NK-92 treated with Interleukin-12 subunit alpha and Interleukin-12 subunit beta, amount 100 ng/mL, for 24 hours (cell line): ENCODE results near the gene FBN1.

Source experiments
- DNase-seq: peaks from one replicate; lab custom pipeline; 2025; lab: John Stamatoyannopoulos, UW

The FBN1 gene

GRCh38 chr15:48426941-48427340 lies 218.6 kb downstream of the FBN1 start:
- DNase-seq, result no peak

GRCh38 chr15:48426044-48426443 lies 219.5 kb downstream of the FBN1 start:
- DNase-seq, result no peak

GRCh38 chr15:48425051-48425450 lies 220.5 kb downstream of the FBN1 start:
- DNase-seq, result no peak

- no peak for DNase-seq
Measured at GRCh38 chr15:48423896-48424475, 221.5 kb downstream of the FBN1 start.

GRCh38 chr15:48423342-48423741 lies 222.2 kb downstream of the FBN1 start:
- DNase-seq, result no peak

GRCh38 chr15:48422401-48422800 lies 223.1 kb downstream of the FBN1 start:
- no peak for DNase-seq

GRCh38 chr15:48421362-48421761 lies 224.1 kb downstream of the FBN1 start:
- no peak for DNase-seq

- no peak for DNase-seq
Measured at GRCh38 chr15:48419896-48420295, 225.6 kb downstream of the FBN1 start.

- DNase-seq, result no peak
Measured at GRCh38 chr15:48418343-48418742, 227.2 kb downstream of the FBN1 start.

GRCh38 chr15:48416301-48416700 lies 229.2 kb downstream of the FBN1 start:
- DNase-seq, result no peak

GRCh38 chr15:48415036-48415886 lies 230.2 kb downstream of the FBN1 start:
- no peak for DNase-seq

- DNase-seq, result no peak
Measured at GRCh38 chr15:48414015-48414414, 231.5 kb downstream of the FBN1 start.

- DNase-seq, result no peak
Measured at GRCh38 chr15:48413304-48413703, 232.2 kb downstream of the FBN1 start.

- no peak for DNase-seq
Measured at GRCh38 chr15:48411971-48412591, 233.4 kb downstream of the FBN1 start.

- DNase-seq, result no peak
Measured at GRCh38 chr15:48409623-48410022, 235.9 kb downstream of the FBN1 start.

- DNase-seq, result no peak
Measured at GRCh38 chr15:48408327-48408726, 237.2 kb downstream of the FBN1 start.

- DNase-seq, result no peak
Measured at GRCh38 chr15:48407646-48408045, 237.9 kb downstream of the FBN1 start.

GRCh38 chr15:48406911-48407310 lies 238.6 kb downstream of the FBN1 start:
- DNase-seq, result no peak

- no peak for DNase-seq
Measured at GRCh38 chr15:48406266-48406891, 239.1 kb downstream of the FBN1 start.

GRCh38 chr15:48402427-48403177 lies 242.9 kb downstream of the FBN1 start:
- DNase-seq, result no peak

- DNase-seq, result no peak
Measured at GRCh38 chr15:48400086-48400485, 245.4 kb downstream of the FBN1 start.

- no peak for DNase-seq
Measured at GRCh38 chr15:48397841-48398240, 247.7 kb downstream of the FBN1 start.
